ENCODE results near the gene HSPA4L.

HSPA4L gene

DNA sequence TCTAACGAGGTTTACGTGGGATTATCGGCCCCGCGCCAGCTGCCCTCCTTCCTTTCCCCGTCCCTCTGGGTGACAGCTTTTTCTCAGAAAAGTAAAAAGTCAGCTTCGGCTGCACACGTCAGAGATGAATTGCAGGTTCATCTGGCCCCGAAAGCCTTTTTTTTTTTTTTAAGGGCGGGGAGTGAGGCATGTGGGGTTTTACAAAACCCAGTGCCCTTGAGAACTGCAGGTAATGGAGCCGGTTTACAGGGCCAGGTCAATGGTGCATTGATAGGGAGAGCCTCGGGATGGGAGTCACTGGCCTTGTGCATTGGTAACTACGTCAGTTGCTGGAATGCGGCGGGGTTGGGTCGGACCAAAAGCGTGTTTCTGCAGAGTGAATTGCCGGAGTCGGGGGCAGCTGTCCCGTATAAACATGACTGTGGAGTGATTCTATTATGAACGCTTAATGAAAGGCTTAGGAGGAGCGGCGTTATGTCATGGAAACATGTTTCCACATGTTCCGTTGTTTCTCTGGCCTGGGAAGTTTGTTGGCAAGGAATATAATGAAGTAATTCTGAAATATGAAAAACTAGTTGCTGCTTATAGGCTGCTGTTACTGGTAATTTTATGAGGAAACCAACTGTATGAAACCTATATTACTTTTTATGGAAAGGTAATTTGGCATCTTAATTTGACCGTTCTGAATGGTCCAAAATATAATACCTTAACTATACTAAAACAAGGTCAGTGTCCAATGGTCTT, 1.1 kb downstream of the HSPA4L start:
- TF ChIP-seq, protein P1, sequence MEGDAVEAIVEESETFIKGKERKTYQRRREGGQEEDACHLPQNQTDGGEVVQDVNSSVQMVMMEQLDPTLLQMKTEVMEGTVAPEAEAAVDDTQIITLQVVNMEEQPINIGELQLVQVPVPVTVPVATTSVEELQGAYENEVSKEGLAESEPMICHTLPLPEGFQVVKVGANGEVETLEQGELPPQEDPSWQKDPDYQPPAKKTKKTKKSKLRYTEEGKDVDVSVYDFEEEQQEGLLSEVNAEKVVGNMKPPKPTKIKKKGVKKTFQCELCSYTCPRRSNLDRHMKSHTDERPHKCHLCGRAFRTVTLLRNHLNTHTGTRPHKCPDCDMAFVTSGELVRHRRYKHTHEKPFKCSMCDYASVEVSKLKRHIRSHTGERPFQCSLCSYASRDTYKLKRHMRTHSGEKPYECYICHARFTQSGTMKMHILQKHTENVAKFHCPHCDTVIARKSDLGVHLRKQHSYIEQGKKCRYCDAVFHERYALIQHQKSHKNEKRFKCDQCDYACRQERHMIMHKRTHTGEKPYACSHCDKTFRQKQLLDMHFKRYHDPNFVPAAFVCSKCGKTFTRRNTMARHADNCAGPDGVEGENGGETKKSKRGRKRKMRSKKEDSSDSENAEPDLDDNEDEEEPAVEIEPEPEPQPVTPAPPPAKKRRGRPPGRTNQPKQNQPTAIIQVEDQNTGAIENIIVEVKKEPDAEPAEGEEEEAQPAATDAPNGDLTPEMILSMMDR (IDR thresholded peaks at IDR 0.05; ENCODE audit: insufficient read depth, low read length, poor library complexity, severe bottlenecking) = no peak
- no peak for TF ChIP-seq EZH2phosphoT487 (conservative IDR thresholded peaks at IDR 0.05; ENCODE audit: low read length)
- H3K79me2 ChIP-seq (ENCODE audit: insufficient read depth, low read length) = no peaks in the 10 kb centered on the region; the same call in 1 of the 2 replicates
- H3K27ac ChIP-seq (ENCODE audit: low read depth, low read length) = no peak overlapping the region

DNA sequence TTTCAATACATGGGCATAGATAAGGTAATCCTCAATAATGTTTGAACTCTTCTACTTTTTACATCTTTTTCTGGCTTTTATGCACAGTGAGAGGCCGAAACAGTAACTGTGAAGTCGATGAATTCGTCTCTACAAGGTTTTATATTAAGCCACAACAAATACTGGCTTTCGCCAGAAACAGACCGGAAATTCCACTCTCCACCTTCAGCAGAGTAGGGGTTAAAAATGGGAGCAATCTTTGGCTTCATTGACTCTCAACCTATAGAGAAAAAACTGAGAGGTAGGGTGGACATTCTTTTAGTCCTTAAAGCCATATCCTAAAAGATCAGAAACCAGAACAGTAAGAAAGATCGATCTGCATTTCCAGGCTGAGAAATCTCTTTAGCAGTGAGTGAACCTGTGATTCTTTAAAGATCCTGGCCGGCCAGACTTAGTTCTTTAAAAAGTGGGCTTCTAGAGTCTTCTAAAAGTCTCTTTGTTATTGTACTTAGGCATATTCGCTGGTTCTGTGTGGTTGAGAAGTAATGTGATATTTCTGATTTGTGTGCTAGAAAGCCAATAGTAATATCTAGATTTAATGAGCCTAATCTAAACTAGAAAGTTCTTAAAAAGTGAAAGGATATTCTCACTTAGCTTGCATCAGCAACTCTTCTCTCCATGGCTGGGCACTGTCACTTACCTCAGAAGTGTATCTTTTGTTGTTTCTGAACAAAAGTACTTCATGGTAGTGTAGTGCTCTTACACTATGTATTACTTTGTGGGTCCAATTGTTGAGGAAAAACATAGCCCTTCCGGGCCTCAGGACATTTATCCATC, 2.0 kb downstream of the HSPA4L start:
- H3F3A ChIP-seq (ENCODE audit: insufficient read depth) = no peaks in the 10 kb centered on the region
- H3K9me3 ChIP-seq (ENCODE audit: insufficient read depth, low read length) = no peaks in the 10 kb centered on the region
- H3K79me2 ChIP-seq (ENCODE audit: insufficient read depth, low read length) = no peaks in the 10 kb centered on the region; the same call in 1 of the 2 replicates
- TF ChIP-seq, protein P1 (IDR thresholded peaks at IDR 0.05; ENCODE audit: insufficient read depth, low read length, poor library complexity, severe bottlenecking) = no peak
- TF ChIP-seq EZH2phosphoT487 (conservative IDR thresholded peaks at IDR 0.05; ENCODE audit: low read length) = no peak
- H3K36me3 ChIP-seq (ENCODE audit: low read length) = no peaks in the 10 kb centered on the region
- H3K9ac ChIP-seq (ENCODE audit: low read length) = no peak overlapping the region
- H3K4me2 ChIP-seq (ENCODE audit: low read depth, low read length, poor library complexity, severe bottlenecking) = peak overlapping the region; percentile 64
- no peak overlapping the region for H3K4me3 ChIP-seq (ENCODE audit: insufficient read depth, low read length, poor library complexity, severe bottlenecking)
- no peaks in the 10 kb centered on the region for H4K20me1 ChIP-seq (ENCODE audit: low read depth, low read length)
- H3K27ac ChIP-seq (ENCODE audit: low read depth, low read length) = no peak overlapping the region
- H3K9me2 ChIP-seq (replicated peaks; ENCODE audit: insufficient read depth, low read length) = no peaks in the 10 kb centered on the region
- H3K27me3 ChIP-seq (ENCODE audit: low read length) = no peaks in the 10 kb centered on the region
- no peak overlapping the region for H2AFZ ChIP-seq (ENCODE audit: low read depth, low read length, severe bottlenecking)

More for the DNA sequence above, 1.1 kb downstream of the HSPA4L start:
- Histone ChIP-seq H3K4me2 (ENCODE audit: low read depth, low read length, poor library complexity, severe bottlenecking) (peak overlapping the region; percentile 64), H3K9me3 (ENCODE audit: insufficient read depth, low read length) (no peaks in the 10 kb centered on the region), H3K36me3 (ENCODE audit: low read length) (no peaks in the 10 kb centered on the region), H3K9me2 (replicated peaks; ENCODE audit: insufficient read depth, low read length) (no peaks in the 10 kb centered on the region), H2AFZ (ENCODE audit: low read depth, low read length, severe bottlenecking) (peak overlapping the region; percentile 89), H3K27me3 (ENCODE audit: low read length) (no peaks in the 10 kb centered on the region), H3K4me3 (ENCODE audit: insufficient read depth, low read length, poor library complexity, severe bottlenecking) (peak overlapping the region; percentile 68), H3K9ac (ENCODE audit: low read length) (peak overlapping the region; percentile 70), H3F3A (ENCODE audit: insufficient read depth) (no peaks in the 10 kb centered on the region), H4K20me1 (ENCODE audit: low read depth, low read length) (no peaks in the 10 kb centered on the region)

DNA sequence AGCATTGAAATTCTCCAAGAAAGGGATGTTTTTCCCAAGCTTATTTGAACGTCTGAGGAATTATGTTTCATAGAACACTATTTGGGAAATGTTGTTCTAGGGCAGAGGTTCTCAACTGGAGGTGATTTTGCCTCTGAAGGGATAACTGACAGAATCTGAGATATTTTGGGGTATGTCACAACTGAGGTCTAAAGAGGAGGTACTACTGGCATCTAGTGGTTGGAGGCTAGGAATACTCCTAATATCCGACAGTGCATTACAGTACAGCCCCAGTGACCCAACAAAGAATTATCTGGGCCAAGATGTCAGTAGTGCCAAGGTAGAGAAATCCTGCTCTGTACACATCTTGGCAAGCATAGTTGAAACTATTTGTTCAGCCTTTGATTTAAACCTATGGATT, 6.4 kb downstream of the HSPA4L start:
- H3K27ac ChIP-seq (ENCODE audit: low read depth, low read length) = no peak overlapping the region
- no peaks in the 10 kb centered on the region for H4K20me1 ChIP-seq (ENCODE audit: low read depth, low read length)
- H2AFZ ChIP-seq (ENCODE audit: low read depth, low read length, severe bottlenecking) = no peak overlapping the region
- no peaks in the 10 kb centered on the region for H3K36me3 ChIP-seq (ENCODE audit: low read length)
- no peaks in the 10 kb centered on the region for H3K9me2 ChIP-seq (replicated peaks; ENCODE audit: insufficient read depth, low read length)
- no peak for TF ChIP-seq EZH2phosphoT487 (conservative IDR thresholded peaks at IDR 0.05; ENCODE audit: low read length)
- TF ChIP-seq, protein P1 (IDR thresholded peaks at IDR 0.05; ENCODE audit: insufficient read depth, low read length, poor library complexity, severe bottlenecking) = peak; percentile 25
- no peaks in the 10 kb centered on the region for H3F3A ChIP-seq (ENCODE audit: insufficient read depth)
- no peak overlapping the region for H3K4me2 ChIP-seq (ENCODE audit: low read depth, low read length, poor library complexity, severe bottlenecking)
- H3K4me3 ChIP-seq (ENCODE audit: insufficient read depth, low read length, poor library complexity, severe bottlenecking) = no peak overlapping the region
- no peaks in the 10 kb centered on the region for H3K27me3 ChIP-seq (ENCODE audit: low read length)
- no peak overlapping the region for H3K9ac ChIP-seq (ENCODE audit: low read length)
- H3K9me3 ChIP-seq (ENCODE audit: insufficient read depth, low read length) = no peaks in the 10 kb centered on the region
- H3K79me2 ChIP-seq (ENCODE audit: insufficient read depth, low read length) = no peaks in the 10 kb centered on the region; the same call in 1 of the 2 replicates
